ENCODE results near the gene CSF3R.
"Not testable (repeated sequence)": the region's sequence is repeated elsewhere in the genome, so short reads cannot be mapped to it uniquely, and the experiment has no call there.

CSF3R gene

DNA sequence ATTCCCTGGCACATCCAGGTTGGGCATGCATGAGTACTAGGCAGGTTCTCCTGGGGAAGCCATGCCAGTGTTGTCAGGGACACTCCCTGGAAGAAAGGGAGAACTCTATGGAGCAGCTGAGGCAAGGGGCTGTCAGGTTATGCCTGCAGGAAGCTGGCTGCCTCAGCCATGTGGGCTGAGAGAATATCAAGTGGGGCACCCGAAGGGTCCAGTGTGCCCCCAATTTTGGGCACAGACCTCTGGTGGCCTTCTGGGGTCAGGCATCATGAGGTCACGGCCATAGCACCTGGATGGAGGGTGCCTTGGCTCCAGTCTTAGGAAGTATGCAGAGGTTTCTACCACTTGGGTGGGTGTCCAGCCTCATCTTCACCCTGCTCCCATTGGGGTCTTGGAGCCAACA is 2.6 kb downstream of the CSF3R start:
- no peak overlapping the region for H3K4me3 ChIP-seq (ENCODE audit: low read length)
- 85% methylated on average over 2 of the region's 2 CpGs for WGBS
- no peaks in the 10 kb centered on the region for H3K36me3 ChIP-seq (ENCODE audit: insufficient read depth, low read length)
- no peaks in the 10 kb centered on the region for H3K27me3 ChIP-seq (ENCODE audit: insufficient read depth, low read length)
- no peak overlapping the region for H3K27ac ChIP-seq (ENCODE audit: low read depth, low read length)
- H3K4me1 ChIP-seq (ENCODE audit: insufficient read depth, low read length) = no peaks in the 10 kb centered on the region
- H3K9me3 ChIP-seq (ENCODE audit: insufficient read depth, low read depth, low read length) = no peaks in the 10 kb centered on the region
- H3K9ac ChIP-seq (ENCODE audit: low read depth, low read length) = no peak overlapping the region

DNA sequence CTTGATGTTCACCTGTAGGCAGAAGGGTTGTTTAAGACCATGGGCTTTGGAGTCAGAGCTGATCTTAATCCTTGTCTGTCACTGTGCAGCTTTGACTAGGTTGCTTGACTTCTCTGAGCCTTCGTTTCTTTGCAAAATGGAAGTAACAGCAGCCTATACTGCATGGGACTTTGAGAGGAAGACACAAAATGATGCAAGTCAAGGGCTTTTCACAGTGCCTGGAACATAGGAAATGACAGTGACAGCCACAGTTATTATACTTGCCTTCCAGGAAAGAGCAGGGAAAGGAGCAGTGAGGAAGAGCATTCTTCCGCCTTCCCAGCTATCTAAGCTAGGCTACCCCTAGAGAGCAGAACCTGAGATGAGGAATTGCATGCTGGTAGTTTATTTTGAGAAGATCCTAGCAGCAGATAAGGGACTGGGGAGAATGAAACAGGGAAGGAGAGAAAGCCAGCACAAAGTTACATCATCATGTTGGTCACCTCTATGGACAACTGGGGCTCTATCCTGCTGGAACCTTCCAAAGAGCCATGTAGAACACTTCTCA is 3.1 kb downstream of the CSF3R start:
- Histone ChIP-seq H3K27me3 (ENCODE audit: insufficient read depth, low read length) (no peaks in the 10 kb centered on the region), H3K9ac (ENCODE audit: low read depth, low read length) (no peak overlapping the region), H3K36me3 (ENCODE audit: insufficient read depth, low read length) (no peaks in the 10 kb centered on the region), H3K4me3 (ENCODE audit: low read length) (no peak overlapping the region), H3K27ac (ENCODE audit: low read depth, low read length) (no peak overlapping the region), H3K9me3 (ENCODE audit: insufficient read depth, low read depth, low read length) (no peaks in the 10 kb centered on the region), H3K4me1 (ENCODE audit: insufficient read depth, low read length) (no peaks in the 10 kb centered on the region)
- WGBS = 94% methylated on average over 2 of the region's 2 CpGs

DNA sequence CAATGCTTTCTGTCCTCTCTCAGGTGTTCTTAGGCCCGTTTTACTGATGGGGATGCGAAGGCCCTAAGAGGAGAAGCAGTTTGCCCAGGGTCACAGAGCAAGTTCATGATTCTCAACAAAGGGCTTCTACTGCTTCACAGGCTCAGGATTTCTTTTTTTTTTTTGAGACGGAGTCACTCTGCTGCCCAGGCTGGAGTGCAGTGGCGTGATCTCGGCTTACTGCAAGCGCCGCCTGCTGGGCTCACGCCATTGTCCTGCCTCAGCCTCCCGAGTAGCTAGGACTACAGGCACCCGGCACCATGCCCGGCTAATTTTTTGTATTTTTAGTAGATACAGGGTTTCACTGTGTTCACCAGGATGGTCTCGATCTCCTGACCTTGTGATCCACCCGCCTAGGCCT is 5.1 kb downstream of the CSF3R start:
- not testable (repeated sequence) for H3K9ac ChIP-seq (ENCODE audit: low read depth, low read length); H3K27me3 ChIP-seq (ENCODE audit: insufficient read depth, low read length); H3K9me3 ChIP-seq (ENCODE audit: insufficient read depth, low read depth, low read length); H3K4me1 ChIP-seq (ENCODE audit: insufficient read depth, low read length); H3K4me3 ChIP-seq (ENCODE audit: low read length); H3K27ac ChIP-seq (ENCODE audit: low read depth, low read length); H3K36me3 ChIP-seq (ENCODE audit: insufficient read depth, low read length)
- 81% methylated on average over 13 of the region's 13 CpGs for WGBS

DNA sequence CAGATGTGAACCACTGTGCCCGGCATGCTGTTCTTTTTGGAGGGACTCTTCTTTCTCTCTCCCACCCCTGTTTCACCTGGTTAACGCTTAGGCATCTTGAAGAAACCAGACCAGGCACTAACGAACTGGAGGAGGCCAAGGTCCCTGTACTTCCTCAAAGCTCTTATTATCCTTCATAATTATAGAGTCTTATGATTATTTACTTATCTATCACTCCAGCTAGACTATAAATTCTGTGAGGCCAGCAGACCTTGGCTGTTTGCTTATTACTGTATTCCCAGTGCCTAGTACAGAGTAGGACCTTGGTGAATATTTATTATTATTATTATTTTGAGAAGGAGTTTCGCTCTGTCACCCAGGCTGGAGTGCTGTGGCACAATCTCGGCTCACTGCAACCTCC is 5.8 kb downstream of the CSF3R start:
- H3K36me3 ChIP-seq (ENCODE audit: insufficient read depth, low read length) = no peaks in the 10 kb centered on the region
- no peaks in the 10 kb centered on the region for H3K9me3 ChIP-seq (ENCODE audit: insufficient read depth, low read depth, low read length)
- no peak overlapping the region for H3K4me3 ChIP-seq (ENCODE audit: low read length)
- no peaks in the 10 kb centered on the region for H3K4me1 ChIP-seq (ENCODE audit: insufficient read depth, low read length)
- WGBS = 94% methylated on average over 5 of the region's 5 CpGs
- no peak overlapping the region for H3K9ac ChIP-seq (ENCODE audit: low read depth, low read length)
- H3K27ac ChIP-seq (ENCODE audit: low read depth, low read length) = no peak overlapping the region
- peaks cover 4% of the 10 kb centered on the region; the same call in 1 of the 2 replicates for H3K27me3 ChIP-seq (ENCODE audit: insufficient read depth, low read length)

DNA sequence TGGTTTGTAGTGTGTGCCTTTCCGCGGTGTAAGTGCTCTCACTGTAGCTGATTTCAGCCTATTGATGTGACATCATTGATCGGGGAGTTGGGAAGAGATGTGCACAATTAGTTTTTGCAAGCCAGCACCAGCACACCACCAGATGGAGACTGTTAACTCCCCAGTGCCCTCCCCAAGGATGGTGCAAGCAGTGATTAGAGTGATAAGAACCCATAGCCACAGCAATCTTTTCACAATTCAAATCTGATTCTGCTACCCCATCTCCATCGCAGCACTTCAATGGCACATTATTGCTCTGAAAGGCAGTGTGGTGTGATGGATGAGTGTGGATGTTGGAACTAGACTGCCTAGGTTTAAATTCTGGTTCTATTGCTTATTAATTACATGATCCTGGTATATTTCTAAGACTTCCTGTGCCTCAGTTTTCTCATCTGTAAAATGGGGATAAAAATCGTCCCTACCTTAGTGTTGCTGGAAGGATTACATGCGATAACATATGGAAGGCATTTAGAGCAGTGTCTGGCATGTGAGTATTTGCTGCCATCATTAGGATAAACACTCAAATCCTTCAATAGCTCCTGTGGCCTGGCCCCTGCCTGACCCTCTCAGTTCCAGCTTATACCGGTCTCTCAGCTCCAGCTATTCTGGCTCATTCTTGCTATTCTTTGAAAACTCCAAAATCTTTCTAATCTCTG is 6.7 kb downstream of the CSF3R start:
- Histone ChIP-seq H3K9ac (ENCODE audit: low read depth, low read length) (no peak overlapping the region), H3K9me3 (ENCODE audit: insufficient read depth, low read depth, low read length) (no peaks in the 10 kb centered on the region), H3K27ac (ENCODE audit: low read depth, low read length) (no peak overlapping the region), H3K4me1 (ENCODE audit: insufficient read depth, low read length) (no peaks in the 10 kb centered on the region), H3K27me3 (ENCODE audit: insufficient read depth, low read length) (peaks cover 4% of the 10 kb centered on the region; the same call in 1 of the 2 replicates), H3K4me3 (ENCODE audit: low read length) (no peak overlapping the region), H3K36me3 (ENCODE audit: insufficient read depth, low read length) (no peaks in the 10 kb centered on the region)
- WGBS = 91% methylated on average over 7 of the region's 7 CpGs

DNA sequence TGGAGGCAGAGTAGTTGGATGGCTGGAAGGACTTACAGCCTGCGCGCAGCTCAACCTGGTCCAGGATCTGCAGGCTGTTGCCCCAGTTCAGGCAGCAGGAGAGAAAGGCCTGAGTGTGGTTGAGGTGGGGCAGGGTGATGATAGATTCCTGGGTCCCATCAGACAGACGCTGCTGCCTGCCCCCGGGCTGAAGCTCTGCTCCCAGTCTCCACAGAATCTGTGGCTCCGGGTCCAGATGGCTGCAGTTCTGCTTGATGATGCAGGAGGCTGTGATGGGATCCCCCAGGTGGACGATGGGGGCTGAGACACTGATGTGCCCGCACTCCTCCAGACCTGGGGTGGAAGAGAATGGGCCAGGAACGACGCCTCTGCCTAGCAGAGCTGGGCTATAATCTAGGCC is 7.4 kb downstream of the CSF3R start:
- H3K36me3 ChIP-seq (ENCODE audit: insufficient read depth, low read length) = no peaks in the 10 kb centered on the region
- H3K9ac ChIP-seq (ENCODE audit: low read depth, low read length) = no peak overlapping the region
- no peaks in the 10 kb centered on the region for H3K9me3 ChIP-seq (ENCODE audit: insufficient read depth, low read depth, low read length)
- H3K27me3 ChIP-seq (ENCODE audit: insufficient read depth, low read length) = peaks cover 4% of the 10 kb centered on the region; the same call in 1 of the 2 replicates
- WGBS = 90% methylated on average over 9 of the region's 9 CpGs
- H3K4me1 ChIP-seq (ENCODE audit: insufficient read depth, low read length) = no peaks in the 10 kb centered on the region
- no peak overlapping the region for H3K4me3 ChIP-seq (ENCODE audit: low read length)
- no peak overlapping the region for H3K27ac ChIP-seq (ENCODE audit: low read depth, low read length)

DNA sequence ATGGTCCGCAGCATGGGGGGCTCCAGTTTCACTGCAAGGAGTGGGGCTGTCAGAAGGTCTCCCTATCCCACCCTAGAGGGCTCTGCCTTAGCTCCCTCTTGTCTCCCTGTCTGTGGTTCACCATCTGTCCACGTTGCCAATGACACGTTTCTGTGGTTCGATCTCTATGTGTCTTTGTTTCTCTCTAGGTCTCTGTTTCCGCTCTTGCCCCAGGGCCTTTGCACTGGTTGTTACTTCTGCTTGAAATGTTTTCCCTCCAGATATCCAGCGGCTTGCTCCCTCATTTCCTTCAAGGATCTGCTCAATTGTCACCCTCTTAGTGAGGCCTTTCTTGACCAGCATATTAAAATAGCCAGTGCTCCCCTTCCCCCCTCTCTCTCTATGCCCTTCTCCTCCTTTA is 10.1 kb downstream of the CSF3R start:
- H3K9ac ChIP-seq (ENCODE audit: low read depth, low read length) = no peak overlapping the region
- H3K27me3 ChIP-seq (ENCODE audit: insufficient read depth, low read length) = peaks cover 22% of the 10 kb centered on the region
- no peaks in the 10 kb centered on the region for H3K4me1 ChIP-seq (ENCODE audit: insufficient read depth, low read length)
- no peak overlapping the region for H3K4me3 ChIP-seq (ENCODE audit: low read length)
- WGBS = 90% methylated on average over 6 of the region's 6 CpGs
- H3K9me3 ChIP-seq (ENCODE audit: insufficient read depth, low read depth, low read length) = no peaks in the 10 kb centered on the region
- H3K36me3 ChIP-seq (ENCODE audit: insufficient read depth, low read length) = no peaks in the 10 kb centered on the region
- H3K27ac ChIP-seq (ENCODE audit: low read depth, low read length) = no peak overlapping the region

DNA sequence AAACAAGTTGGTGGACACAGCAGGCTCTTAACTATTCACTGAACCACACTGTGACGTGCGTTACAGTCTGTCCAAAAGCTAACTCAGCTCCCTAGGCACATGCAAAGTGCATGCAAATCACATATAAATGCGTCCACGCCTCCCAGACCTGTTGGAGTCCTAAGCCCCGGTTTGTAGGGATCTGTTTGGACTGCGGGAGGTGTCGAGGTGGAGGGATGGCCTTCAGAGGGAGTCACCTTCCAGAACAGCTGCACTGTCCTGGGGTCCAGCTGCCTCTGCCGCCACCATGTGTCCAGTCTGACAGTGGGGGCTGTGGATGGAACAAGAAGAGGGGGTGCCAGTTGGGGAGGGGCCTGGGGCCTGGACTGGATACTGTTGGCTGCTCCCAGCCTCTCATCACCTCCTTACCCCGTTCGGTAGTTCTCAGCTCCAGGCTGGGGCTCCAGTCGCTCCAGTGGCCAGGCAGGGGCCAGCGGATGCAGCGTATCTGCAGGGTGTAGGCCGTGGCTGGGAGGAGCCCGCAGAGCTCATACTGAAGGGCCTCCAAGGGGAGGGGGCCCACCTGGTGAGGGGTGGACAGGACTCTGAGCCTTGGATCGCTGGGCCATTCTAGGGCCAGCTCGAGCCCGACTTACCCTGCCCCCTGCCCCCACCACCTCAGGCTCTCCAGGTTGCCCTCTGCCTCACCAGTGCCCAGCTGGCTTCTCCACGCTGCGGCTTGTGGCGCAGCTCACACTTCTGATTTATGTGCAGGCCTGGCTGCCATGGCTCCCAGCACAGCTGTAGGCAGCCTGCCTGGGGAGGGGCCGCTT is 10.7 kb downstream of the CSF3R start:
- Histone ChIP-seq H3K9ac (ENCODE audit: low read depth, low read length) (no peak overlapping the region), H3K27ac (ENCODE audit: low read depth, low read length) (no peak overlapping the region), H3K36me3 (ENCODE audit: insufficient read depth, low read length) (no peaks in the 10 kb centered on the region), H3K4me3 (ENCODE audit: low read length) (no peak overlapping the region), H3K9me3 (ENCODE audit: insufficient read depth, low read depth, low read length) (no peaks in the 10 kb centered on the region), H3K4me1 (ENCODE audit: insufficient read depth, low read length) (no peaks in the 10 kb centered on the region), H3K27me3 (ENCODE audit: insufficient read depth, low read length) (peaks cover 29% of the 10 kb centered on the region)
- WGBS = 78% methylated on average over 22 of the region's 22 CpGs

DNA sequence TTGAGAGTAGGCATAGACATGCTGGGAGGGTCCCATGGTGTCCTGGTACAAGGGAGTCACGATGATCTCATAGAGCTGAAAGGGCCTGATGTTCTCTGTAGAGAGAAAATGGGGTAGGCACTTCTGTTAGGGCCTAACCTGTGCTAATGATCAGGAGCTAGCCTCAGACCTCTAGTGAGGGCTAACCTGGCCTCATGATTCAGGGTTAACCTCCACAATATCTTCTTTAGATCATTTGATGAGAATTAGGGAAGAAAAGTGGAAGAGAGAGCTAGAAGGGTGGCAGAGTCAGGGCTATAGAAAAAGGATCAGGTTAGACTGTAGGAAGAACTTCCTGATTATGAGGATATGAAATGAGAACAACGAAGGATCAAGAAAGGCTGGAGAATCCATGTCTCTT is 13.6 kb downstream of the CSF3R start:
- WGBS = 63% methylated on average over 2 of the region's 2 CpGs
- Histone ChIP-seq H3K4me3 (ENCODE audit: low read length) (no peak overlapping the region), H3K9me3 (ENCODE audit: insufficient read depth, low read depth, low read length) (no peaks in the 10 kb centered on the region), H3K27ac (ENCODE audit: low read depth, low read length) (no peak overlapping the region), H3K4me1 (ENCODE audit: insufficient read depth, low read length) (peaks cover 13% of the 10 kb centered on the region; the same call in 1 of the 2 replicates), H3K9ac (ENCODE audit: low read depth, low read length) (no peak overlapping the region), H3K36me3 (ENCODE audit: insufficient read depth, low read length) (no peaks in the 10 kb centered on the region), H3K27me3 (ENCODE audit: insufficient read depth, low read length) (peaks cover 48% of the 10 kb centered on the region)

DNA sequence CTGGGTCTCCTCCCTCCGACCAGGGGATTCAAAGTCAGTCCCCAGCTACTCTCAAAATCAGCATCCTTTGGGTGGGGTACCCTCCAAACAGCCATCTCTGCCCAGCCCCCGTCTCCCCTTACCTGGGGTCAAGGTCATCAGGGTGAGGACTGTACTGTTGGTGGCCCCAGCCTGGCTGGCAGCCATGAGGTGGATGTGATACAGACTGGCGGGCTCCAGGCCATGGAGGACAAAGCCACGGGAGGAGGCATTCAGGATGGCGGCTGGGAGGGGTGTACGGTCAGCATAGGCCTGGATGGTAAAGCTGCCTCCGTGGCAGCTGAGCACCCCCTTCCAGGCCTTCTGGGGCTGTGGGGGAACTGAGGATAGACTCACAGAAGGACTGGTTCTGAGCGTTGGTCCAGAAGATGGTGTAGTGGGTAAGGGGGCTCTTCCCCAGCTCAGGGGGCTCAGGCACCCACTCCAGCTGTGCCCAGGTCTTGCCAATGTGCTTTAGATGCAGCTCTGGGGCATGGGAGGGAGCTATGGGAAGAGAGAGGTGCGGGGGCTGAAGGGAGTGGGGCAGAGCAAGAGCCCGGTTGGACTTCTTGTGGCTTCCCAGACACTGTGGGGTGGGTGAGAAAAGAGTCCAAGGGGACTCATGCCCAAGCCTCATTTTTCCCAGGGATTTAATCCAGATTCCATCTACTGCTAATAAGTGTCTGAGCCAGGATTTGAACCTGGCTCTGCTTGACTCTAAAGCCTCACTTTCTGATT is 14.8 kb downstream of the CSF3R start:
- H3K36me3 ChIP-seq (ENCODE audit: insufficient read depth, low read length) = no peaks in the 10 kb centered on the region
- peaks cover 45% of the 10 kb centered on the region for H3K27me3 ChIP-seq (ENCODE audit: insufficient read depth, low read length)
- no peak overlapping the region for H3K4me3 ChIP-seq (ENCODE audit: low read length)
- WGBS = 89% methylated on average over 10 of the region's 10 CpGs
- H3K9ac ChIP-seq (ENCODE audit: low read depth, low read length) = no peak overlapping the region
- no peaks in the 10 kb centered on the region for H3K9me3 ChIP-seq (ENCODE audit: insufficient read depth, low read depth, low read length)
- no peak overlapping the region for H3K27ac ChIP-seq (ENCODE audit: low read depth, low read length)
- H3K4me1 ChIP-seq (ENCODE audit: insufficient read depth, low read length) = peaks cover 13% of the 10 kb centered on the region; the same call in 1 of the 2 replicates

DNA sequence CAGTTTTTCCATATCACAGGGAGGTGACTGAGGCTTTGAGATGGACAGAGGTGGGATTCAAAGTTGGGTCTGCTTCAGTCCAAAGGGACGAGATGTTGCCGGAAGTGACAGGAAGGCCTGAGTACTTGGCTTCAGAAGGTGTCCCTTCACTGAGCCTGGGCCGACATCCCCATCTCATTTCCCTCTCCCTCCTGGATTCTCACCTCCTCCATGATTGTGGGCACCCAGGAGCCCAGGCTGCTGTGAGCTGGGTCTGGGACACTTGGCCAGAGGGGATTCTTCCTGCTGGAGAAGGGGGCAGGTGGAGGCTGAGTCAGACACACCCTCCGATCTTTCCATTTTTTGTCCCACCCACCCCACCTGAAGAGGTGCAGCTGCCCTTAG is 15.7 kb downstream of the CSF3R start:
- 86% methylated on average over 3 of the region's 4 CpGs for WGBS
- Histone ChIP-seq H3K27me3 (ENCODE audit: insufficient read depth, low read length) (peaks cover 45% of the 10 kb centered on the region), H3K4me3 (ENCODE audit: low read length) (no peak overlapping the region), H3K4me1 (ENCODE audit: insufficient read depth, low read length) (peaks cover 13% of the 10 kb centered on the region; the same call in 1 of the 2 replicates), H3K36me3 (ENCODE audit: insufficient read depth, low read length) (peaks cover 5% of the 10 kb centered on the region), H3K9ac (ENCODE audit: low read depth, low read length) (no peak overlapping the region), H3K27ac (ENCODE audit: low read depth, low read length) (no peak overlapping the region), H3K9me3 (ENCODE audit: insufficient read depth, low read depth, low read length) (no peaks in the 10 kb centered on the region)
